GM21390 (cell line): ENCODE measurements around the gene STARD13.

Source experiments
- ATAC-seq: cut with Tn5 transposase; IDR thresholded peaks from one replicate; pipeline ENCODE4 v1.9.1; 2021; ENCODE audit not compliant: unreplicated experiment

Gene STARD13

DNA sequence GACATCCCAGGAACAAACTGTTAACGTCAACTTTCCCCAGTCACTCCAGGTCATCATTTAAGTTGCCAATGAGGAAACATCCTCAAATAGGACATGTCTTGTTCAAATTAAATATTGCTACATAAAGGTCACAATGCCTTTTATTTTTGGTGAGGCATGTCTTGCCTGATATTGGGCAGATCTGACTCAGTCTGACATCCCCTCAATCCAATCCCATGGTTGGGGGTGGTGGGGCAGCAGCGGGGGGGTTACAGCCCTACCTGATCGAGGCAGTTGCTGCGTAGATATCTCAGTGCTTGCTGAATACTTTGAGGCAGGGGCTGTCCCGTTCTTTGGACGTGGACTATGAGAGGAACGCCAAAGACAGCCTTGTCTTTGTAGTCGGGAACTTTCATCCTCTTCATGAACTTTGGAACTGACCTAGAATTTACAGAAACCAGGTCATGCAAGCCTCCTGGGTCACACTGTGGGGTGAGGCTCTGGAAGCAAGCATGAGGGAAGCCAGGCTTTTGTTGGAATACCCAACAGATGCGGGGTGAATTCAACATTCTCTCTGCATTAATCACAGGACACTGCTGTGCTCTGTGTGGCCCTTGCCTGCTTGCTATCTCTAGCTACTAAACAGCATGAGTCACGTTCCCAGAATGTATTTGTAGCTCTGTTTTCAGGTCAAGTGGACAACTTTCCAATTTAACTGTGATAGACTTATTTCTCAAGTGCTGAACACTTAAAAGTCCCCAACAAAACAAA lies 159.6 kb downstream of the STARD13 start:
- no peak for ATAC-seq

DNA sequence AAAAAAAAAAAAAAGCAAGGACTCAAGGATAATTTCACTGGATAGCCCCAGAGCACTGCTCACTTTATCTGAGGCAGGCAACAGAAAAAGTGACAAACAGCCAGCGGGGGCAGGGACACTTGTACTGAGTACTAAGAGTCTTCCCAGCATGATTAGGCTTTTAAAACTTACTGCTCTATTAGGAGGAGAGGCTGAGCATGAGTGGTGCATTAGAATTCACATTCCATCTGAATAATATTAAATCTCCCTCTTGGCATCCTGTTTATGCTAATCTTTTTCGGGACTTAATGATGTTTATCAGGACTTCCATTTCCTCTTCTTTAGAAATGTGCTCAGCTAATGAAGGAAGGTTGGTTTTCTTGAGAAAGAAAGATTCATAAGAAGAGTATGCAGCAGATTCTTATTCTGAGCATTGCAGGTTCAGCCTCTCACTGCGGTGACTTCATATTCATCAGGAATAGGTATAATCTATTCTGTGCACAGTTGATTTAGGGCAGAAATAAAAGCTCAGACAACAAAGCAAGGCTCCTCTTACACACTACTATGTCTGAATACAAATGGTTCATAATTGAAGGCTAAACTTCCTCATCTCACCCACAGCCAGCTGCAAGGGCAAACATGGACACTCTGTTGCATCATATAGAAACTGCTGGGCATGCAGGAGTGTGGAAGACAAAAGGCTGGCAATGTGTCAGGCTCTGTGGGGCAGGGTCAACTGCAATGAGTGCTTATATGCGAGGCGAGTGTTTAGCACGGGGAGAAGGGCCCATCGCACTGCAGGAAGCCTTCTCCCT lies 162.3 kb downstream of the STARD13 start:
- no peak for ATAC-seq

DNA sequence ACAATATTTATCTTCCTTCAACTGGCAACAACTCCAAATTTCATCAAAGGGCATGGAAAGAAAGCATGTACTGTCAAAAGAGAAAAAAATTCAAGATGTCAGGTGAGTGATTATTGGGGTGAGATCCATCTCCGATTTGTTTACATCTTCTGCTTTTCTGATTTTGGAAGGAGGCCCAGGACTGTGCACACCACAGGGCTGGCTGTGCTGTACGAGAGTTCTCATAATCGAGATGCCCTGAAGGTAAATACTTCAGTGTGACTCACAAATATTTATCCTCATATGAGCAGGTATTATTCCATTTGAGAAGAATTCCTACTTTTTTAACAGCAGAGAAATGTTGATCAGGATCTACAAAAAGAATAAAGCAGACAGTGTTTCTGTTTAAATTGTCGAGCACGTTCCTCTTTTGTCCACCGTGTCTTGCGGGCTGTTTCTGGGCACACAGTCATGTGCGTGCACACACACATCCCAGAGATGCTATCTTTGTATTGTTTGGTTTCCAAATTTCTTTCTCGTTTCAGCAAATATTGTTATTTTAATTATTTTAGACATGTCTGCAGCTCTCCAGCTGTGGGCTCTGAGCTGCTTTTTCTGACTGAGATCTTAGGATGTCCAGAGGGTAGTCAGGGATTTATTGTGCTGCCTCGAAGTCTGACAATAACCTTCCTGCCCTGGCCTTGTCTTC lies 165.6 kb downstream of the STARD13 start:
- ATAC-seq, result no peak

GRCh38 chr13:33119022-33119781 lies 166.4 kb downstream of the STARD13 start:
- no peak for ATAC-seq

DNA sequence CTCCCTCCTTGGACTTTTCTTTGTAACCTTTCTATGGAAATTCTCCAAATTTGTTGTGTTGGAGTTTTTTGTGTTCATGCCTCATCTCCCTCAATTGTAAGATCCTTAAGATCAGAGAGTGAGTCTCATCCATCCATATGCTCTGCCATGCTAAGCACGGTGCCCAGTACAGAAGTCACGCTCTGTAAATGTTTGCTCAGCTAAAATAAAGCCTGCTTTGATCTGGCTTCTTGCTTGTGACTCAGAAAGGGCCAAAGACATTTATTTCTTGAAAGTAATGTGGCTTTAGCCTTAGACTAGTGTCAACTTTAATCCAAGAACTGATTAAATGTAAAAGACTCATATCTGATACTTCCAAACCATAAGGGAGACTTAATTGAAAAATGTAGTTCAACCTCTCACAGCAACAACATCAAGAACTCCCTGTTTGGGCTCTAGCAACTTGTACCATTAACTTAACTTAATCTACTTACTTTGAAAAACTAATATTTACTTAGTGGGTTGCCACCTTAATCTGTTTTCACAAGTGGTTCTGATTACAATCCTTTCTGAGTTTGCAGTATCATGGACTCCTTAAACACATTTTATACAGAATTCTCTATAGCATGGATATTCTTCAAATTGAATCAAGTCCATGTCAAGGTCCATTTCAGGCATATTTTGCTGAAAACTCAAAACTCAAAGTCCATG lies 169.1 kb downstream of the STARD13 start:
- no peak for ATAC-seq

DNA sequence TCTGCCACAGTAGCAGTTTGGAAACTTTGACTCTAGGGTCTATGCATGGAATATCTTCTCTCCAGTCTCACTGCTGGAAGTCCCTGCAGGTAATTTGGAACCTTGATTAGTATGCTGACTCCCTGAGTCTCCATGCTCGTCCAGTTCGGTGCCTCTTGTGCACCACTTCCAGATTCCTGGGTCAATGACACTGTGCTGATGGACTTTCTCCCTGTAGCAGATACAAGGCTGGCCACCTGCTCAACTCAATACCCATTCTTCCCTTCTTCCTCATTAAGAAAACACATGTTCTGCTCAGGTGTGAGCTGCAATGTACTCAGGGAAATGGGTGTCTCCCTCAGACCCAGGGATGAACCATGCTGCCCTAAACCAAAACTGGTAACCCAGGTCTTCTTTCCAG lies 170.3 kb downstream of the STARD13 start:
- no peak for ATAC-seq

DNA sequence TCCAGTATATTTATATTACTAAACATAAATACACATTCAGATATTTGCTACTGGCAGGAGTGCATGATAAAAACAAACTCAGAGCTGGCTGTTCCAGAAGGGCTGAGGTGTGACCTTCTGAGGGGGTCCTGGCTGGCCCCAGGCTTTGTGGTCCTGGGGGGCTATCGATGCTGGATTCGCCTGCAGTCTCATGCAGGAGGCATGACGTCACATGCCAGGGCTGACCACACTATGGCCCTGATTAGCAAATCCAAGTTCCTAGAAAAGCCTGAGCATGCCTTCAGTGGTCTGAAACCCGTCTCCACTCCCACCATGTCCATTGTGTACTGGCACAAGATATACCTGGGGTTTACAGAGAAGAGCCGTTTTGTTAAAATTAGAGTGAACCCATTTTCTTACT lies 171.4 kb downstream of the STARD13 start:
- ATAC-seq, result no peak

DNA sequence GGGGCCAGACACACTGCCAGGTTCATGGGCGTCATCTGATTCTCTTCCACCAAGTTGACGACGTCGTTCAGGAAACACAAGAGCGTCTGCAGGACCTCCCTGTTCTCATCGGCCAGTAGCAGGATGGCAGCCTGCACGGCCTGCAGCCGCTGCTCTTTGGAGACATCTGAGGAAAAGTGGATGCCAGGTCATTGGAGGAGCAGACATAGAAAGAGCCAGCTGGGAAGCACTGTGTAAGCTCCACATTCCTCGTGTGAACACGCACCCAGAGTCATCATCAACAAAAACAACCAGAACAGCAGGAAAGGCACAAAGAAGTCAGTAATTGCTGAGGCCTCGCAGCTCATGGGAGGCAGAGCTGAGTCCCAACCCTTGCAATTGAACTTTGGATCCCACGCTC lies 172.8 kb downstream of the STARD13 start:
- ATAC-seq, result no peak

DNA sequence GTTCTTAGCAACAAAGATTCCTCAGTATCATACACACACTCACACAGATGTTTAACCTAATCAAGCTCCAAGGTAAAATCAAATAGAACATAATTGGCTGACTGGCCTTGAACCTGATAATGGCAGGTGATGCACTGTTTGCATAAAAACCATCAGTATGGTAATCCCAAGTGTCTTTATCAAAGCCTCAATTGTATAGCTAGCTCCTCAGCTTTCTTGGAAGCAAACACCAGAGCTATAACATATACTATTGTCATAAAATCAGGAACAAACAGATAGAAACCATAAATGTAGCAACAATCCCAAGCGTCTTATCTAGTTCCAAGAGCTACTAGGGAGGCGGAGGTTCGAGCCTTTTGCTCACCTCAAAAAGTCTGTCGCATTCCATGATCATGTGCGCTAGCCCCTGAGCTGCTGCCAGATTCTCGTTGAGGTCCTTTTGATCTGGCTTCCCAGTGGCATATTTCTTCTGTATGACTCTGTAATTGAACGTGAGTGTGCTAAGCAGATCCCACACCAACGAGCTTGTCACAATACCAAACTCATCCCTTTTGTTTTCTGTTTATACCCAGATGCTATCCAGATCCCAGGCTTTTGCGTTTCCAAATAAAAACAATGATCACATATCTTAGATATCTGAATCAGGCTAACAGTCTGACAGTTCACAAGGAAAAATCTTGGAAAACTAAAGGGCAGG lies 174.0 kb downstream of the STARD13 start:
- no peak for ATAC-seq

DNA sequence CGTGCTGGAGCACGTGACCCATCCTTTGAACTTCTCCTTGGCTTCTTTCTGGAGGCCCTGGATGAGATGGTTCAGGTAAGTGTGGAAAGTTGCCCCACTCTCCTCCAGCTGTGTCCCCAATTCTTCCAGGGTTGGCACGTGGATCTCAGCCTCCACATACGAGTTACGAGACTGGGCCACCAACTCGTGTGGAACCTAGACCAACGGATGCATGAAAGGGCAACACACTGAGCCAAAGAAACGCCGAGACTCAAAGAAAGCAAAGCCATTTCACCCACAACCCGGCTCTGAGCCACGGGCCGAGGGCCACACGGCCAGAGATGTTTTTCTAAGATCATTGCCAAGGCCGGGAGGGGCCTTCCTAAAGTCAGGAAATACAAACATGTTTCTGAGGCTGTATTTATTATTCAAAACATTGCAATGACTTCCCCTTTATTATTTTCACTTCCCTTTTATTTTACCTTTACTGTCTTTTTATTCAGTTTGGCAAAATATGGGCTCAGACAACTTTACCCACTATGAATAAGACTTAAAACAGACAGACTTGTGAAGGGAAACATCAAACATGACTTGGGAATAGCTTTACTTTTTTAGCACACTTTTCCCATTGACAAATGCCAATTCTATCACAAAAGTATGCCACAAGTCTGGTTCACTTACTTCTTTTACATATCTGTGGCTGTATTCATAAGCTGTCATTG lies 174.7 kb downstream of the STARD13 start:
- peak; percentile 39 for ATAC-seq

- ATAC-seq, result no peak
These were observed 175.2 kb downstream of the STARD13 start for GRCh38 chr13:33110386-33110712.

GRCh38 chr13:33109801-33110200 lies 175.8 kb downstream of the STARD13 start:
- ATAC-seq, result peak; percentile 30

DNA sequence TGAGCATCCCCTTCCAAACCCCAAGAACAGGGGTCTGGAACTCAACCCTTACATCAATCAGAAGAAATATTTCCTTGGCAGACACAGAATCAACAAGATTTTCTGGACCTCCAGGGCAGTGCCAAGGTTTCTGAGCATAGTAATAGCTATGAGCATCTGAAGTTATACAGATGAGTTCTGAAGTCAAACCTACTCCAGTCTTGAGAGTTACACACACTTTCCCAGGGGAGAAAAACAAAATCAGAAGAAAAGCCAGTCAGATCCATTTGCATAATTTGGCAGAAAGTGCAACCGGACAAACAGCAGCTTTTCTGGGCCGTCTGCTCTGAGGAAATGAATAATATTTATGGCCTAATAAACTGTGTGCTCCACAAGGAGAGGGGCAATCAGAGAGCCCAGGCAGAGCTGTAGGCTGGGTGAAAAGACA lies 176.3 kb downstream of the STARD13 start:
- ATAC-seq, result peak; percentile 43

DNA sequence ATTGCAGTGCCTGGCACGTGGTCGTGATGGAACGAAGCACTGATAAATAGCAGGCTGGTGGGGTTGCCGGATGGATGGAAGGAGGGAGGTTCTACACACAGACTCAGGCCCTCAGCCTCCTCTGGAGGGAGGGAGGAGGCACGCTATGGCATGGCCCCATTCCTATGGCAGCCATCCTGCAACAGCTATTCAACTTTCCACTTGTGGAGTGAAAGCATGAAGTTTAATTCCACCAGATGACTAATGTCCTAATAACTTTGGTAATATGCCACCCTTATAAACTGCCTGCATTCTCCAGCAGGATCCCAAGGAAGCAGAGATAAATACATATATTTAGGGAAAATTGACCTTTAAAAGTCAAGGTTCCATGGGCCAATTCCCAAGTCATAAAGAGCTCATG lies 176.9 kb downstream of the STARD13 start:
- ATAC-seq, result no peak

DNA sequence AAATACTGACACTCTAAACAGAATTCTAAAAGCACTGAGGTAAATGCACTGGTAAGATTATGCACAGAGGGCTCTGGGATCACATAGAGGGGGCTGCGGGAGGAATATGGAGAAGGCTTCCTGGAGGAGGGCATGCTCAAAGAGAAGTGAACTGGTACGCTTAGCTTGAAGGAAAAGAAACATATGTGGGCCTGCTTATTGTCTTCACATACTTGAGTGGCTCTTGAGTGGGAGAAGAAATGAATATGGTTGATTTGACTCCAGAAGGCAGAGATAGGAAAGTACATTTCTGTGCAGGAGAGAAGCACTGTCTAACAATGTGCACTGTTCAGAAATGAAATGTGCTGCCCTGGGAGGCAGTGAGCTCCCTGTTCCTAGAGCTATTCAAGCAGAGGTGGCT lies 178.2 kb downstream of the STARD13 start:
- ATAC-seq, result no peak

DNA sequence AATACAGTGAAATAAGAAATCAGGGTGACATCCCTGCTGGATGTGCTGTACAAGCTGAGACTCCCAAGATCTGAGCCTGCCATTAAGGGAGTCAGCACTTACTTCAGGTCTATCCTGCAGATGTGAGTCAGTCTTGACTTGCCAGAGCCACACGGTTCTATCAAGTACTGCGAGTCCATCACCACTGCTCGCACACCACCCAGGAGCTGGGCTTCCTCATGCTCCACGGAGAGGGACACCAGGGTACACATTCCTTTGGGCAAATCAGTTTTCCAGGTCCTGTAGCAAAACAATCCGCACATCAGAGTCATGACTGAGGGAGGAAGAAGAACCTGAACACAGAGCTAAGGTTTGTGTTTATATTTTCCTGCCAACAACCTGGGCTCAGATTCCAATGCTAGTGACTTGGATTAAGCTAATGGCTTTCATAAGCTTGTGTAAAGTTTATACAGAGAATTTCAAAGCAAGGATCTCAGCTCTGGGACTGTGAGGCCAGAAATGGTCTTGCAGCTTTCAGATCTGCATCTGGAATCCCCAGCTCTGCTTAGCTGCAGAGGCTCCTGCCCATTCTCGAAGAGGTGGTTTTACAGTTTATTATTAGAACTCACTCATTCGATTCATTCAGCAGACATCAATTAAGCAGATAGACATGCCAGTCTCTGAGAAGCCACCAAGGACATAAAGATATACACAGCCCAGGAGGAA lies 178.7 kb downstream of the STARD13 start:
- peak; percentile 35 for ATAC-seq

DNA sequence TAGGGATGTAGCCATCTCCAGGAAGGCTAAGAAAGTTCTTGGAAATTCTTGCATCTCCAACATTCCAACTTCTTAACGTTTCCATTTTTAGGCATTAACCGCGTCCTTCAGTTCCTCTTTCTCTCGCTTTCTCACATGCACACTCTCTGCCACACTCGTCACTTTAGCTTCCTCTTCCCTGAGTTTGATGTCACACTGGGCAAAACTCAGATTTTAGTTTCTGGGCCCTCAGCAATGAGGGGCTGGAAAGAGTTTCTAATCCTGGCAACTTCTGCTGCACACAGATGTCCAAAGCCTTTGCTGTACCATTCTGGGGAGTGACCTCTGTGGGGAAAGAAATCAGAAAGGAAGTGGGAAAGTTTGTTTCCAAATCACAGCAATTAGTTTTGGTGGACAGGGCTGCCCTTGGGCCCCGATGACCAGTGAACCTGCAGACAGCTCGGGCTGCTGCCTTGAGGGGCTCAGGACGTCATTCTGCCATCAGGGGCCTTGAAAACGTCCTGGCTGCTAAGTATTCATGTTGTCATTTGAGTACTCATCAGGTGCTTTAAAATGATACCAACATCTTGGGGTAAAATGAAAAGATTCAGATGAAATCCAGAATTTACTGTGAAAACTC lies 180.1 kb downstream of the STARD13 start:
- ATAC-seq, result no peak

- no peak for ATAC-seq
These were observed 182.1 kb downstream of the STARD13 start for GRCh38 chr13:33103457-33103856.
